NT2/D1 (cell line): ENCODE results near the gene SPIN2A.
A peak's percentile ranks its signal among the peaks of the same experiment; 100 is the strongest.
"Not testable (repeated sequence)": the region's sequence is repeated elsewhere in the genome, so short reads cannot be mapped to it uniquely, and the experiment has no call there.

Experiments
- DNase-seq: peaks from one replicate; pipeline ENCODE4 v3.0.0-alpha.2; 2011; ENCODE audit warnings: low read depth, low spot score
- H3K27me3 ChIP-seq: 2 replicates; pipeline ENCODE4 v1.6.0; 2011; ENCODE audit warnings: mild to moderate bottlenecking; ENCODE audit not compliant: insufficient read length, insufficient read depth
- H3K36me3 ChIP-seq: 2 replicates; pipeline ENCODE4 v1.6.1; 2011; ENCODE audit warnings: mild to moderate bottlenecking, low read length, mixed read lengths; ENCODE audit not compliant: insufficient read depth, insufficient read length
- H3K4me1 ChIP-seq: 2 replicates; pipeline ENCODE4 v1.5.1; 2011; ENCODE audit not compliant: insufficient read depth, insufficient read length
- H3K4me3 ChIP-seq: 2 replicates; pipeline ENCODE4 v1.5.1; 2011; ENCODE audit warnings: low read depth; ENCODE audit not compliant: insufficient read length
- H3K9ac ChIP-seq: 2 replicates; pipeline ENCODE4 v1.6.0; 2011; ENCODE audit warnings: low read depth; ENCODE audit not compliant: insufficient read length
- H3K9me3 ChIP-seq: 2 replicates; pipeline ENCODE4 v1.5.1; 2011; ENCODE audit warnings: mild to moderate bottlenecking, low read length; ENCODE audit not compliant: insufficient read depth
- SUZ12 ChIP-seq: IDR thresholded peaks from 2 replicates; pipeline ENCODE4 v1.6.1; 2011; ENCODE audit not compliant: insufficient read length, insufficient read depth; ENCODE audit errors: extremely low read depth
- YY1 ChIP-seq: IDR thresholded peaks from 2 replicates; pipeline ENCODE4 v1.6.1; 2011; ENCODE audit not compliant: insufficient read length, insufficient read depth
- ZNF274 ChIP-seq: IDR thresholded peaks from 2 replicates; pipeline ENCODE4 v1.6.1; 2011; ENCODE audit warnings: mild to moderate bottlenecking, low read depth, low read length

The SPIN2A gene

DNA sequence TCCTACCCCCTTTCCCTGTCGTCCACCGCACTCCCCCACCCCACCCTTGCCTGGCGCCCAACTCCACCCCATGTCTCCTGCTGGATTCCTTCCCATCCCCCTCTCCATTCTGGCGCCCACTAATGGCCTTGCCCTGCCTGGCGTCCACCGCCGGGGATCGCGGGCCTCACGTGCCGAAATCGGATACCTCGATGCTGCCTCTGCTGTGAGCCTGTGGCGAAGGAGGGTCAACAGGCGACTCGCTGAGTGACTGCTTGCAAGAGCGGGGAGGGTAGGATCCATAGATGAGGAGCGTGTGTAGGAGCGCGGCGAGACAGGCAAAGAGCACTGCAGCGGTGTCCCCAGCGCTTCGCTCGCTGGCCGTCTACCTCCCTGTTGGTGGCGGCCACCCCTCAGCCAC, at the start of gene SPIN2A:
TSS of gene SPIN2A (minus strand) at position 325 of the 400 bp plus-strand sequence. CDS start 800 bp downstream, outside the sequence.
- not testable (repeated sequence) for H3K9me3 ChIP-seq, H3K4me3 ChIP-seq, H3K4me1 ChIP-seq, H3K27me3 ChIP-seq, H3K9ac ChIP-seq, DNase-seq, H3K36me3 ChIP-seq

DNA sequence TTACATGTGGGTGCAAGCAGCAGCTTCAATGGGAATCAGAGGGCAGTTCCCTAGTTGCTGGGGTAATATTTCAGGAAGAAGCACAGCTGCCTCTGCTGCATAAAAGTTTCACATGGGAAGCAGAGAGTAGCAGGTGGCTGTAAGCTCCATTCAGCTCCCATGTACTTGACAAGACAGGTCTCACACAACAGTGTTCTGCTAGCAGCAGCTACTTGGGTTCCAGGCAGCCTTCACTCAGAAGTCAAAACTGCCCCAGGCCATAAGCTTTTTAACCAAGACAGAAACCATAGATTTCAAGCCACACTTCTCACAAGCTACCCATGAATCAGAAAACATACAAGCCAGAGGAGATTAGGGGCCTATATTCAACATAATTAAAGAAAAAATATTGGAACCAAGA, 41.4 kb upstream of the SPIN2A start:
- Histone ChIP-seq H3K36me3 (no peaks in the 10 kb centered on the region), H3K27me3 (no peaks in the 10 kb centered on the region), H3K4me1 (peaks cover 6% of the 10 kb centered on the region), H3K9me3 (0 out of 2 replicates have a peak, but pooled peaks cover 4% of the 10 kb centered on the region), H3K4me3 (no peak overlapping the region), H3K9ac (no peak overlapping the region)
- TF ChIP-seq SUZ12 (no peak), YY1 (no peak), ZNF274 (no peak)
- no peak for DNase-seq

DNA sequence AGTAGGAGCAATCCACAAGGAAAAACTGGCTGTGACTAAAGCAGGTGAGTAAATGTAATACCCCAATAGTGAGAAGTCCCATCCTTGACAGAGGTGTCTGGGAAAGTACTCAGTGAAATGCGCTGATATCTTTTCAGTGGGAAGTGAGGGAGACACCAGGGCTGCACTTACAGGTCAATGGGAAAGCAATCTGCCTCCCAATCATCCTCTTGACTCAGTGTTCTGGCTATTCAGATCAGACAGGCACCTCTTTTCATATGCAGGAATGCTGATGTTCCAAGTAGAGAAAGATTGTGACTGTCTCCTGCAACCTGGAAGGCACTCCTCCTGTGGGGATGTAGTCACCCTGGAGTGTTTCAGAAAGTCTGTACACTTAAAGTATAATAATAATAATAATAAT, 39.9 kb upstream of the SPIN2A start:
- peak; percentile 78 for DNase-seq
- Histone ChIP-seq H3K36me3 (no peaks in the 10 kb centered on the region), H3K4me3 (no peak overlapping the region), H3K9ac (no peak overlapping the region), H3K27me3 (no peaks in the 10 kb centered on the region), H3K4me1 (peaks cover 6% of the 10 kb centered on the region), H3K9me3 (0 out of 2 replicates have a peak, but pooled peaks cover 4% of the 10 kb centered on the region)
- TF ChIP-seq YY1 (no peak), SUZ12 (no peak), ZNF274 (no peak)

DNA sequence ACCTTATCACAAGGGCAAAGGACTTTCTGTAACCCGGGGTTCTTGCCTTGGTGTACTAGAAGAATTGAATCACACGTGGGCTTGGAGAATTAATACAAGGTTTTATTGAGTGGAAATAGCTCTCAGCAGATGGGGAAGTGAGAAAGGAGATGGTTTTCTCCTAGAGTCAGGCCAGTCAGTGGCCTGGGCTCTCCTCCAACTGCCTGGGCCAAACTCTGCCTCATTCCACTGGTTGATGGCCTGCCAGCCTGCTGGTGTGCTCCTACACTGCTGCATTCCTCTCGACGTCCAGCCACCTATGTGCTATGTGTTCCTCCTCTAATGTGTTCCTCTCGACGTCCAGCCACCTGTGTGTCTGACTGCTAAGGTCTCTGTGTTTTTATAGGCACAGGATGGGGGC, 35.3 kb upstream of the SPIN2A start:
- Histone ChIP-seq H3K9ac (no peak overlapping the region), H3K4me1 (no peaks in the 10 kb centered on the region), H3K9me3 (no peaks in the 10 kb centered on the region), H3K36me3 (no peaks in the 10 kb centered on the region), H3K27me3 (no peaks in the 10 kb centered on the region), H3K4me3 (no peak overlapping the region)
- DNase-seq, result no peak
- TF ChIP-seq ZNF274 (no peak), SUZ12 (no peak), YY1 (no peak)

DNA sequence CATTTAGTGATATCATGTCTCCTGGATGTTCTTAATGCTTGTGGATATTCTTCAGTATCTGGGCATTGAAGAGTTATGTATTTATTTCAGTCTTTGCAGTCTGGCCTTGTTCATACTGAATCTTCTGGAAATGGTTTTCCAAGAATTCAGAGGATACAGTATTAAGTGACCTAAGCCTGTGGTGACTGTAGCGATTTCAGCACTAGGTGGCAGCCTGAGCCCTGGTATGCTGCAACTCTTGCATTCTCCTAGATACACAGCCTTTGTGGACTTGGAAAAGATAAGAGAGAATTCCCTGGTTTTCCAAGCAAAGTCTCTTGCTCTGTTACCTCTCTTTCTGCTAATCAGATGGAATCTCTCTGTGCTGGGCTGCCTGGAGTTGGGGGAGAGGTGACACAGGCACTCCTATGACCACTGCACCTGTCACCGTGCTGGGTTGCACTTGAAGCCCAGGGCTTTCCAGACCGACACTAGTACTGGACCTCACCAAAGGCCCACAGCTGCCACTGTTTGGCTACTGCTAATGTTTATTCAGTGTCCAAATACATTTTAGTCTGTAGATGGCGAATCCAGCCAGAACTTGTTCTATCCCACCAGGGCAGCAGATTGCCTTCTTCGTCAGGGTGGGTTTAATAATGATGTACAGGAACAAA, 19.3 kb upstream of the SPIN2A start:
- TF ChIP-seq YY1, result no peak
- TF ChIP-seq SUZ12, result no peak
- no peak for TF ChIP-seq ZNF274
- Histone ChIP-seq H3K9me3 (peaks cover 15% of the 10 kb centered on the region; the same call in 1 of the 2 replicates), H3K4me3 (no peak overlapping the region), H3K9ac (no peak overlapping the region), H3K36me3 (no peaks in the 10 kb centered on the region), H3K27me3 (no peaks in the 10 kb centered on the region), H3K4me1 (no peaks in the 10 kb centered on the region)
- peak; percentile 44 for DNase-seq

DNA sequence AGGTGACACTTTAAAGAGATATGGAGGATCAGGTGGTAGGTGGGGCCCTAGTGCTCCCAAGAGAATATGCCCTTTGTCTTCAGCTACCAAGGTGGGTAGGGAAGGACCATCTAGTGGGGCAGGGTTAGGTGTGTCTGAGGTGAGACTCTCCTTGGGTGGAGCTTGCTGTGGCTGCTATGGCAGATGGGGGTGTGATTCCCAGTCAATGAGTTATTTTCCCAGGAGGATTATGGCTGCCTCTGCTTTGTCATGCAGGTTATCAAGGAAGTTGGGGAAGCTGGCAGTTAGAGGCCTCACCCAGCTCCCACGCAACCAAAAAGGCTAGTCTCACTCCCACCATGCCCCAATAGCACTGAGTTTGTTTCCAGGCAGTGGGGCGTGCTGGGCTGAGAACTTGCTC, 18.0 kb upstream of the SPIN2A start:
- peak; percentile 40 for DNase-seq
- Histone ChIP-seq H3K27me3 (no peaks in the 10 kb centered on the region), H3K36me3 (no peaks in the 10 kb centered on the region), H3K9ac (no peak overlapping the region), H3K4me1 (no peaks in the 10 kb centered on the region), H3K4me3 (no peak overlapping the region), H3K9me3 (peaks cover 15% of the 10 kb centered on the region; the same call in 1 of the 2 replicates)
- TF ChIP-seq SUZ12 (no peak), ZNF274 (no peak), YY1 (no peak)

DNA sequence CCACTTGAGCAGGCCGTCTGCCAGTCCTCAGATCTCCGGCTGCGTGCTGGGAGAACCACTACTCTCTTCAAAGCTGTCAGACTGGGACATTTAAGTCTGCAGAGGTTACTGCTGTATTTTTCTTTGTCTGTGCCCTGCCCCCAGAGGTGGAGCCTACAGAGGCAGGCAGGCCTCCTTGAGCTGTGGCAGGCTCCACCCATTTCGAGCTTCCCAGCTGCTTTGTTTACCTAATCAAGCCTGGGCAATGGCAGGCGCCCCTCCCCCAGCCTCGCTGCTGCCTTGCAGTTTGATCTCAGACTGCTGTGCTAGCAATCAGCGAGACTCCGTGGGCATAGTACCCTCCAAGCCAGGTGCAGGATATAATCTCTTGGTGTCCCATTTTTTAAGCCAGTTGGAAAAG, 15.0 kb upstream of the SPIN2A start:
- not testable (repeated sequence) for H3K27me3 ChIP-seq, H3K36me3 ChIP-seq, H3K4me1 ChIP-seq, H3K4me3 ChIP-seq, H3K9ac ChIP-seq
- peaks cover 15% of the 10 kb centered on the region; the same call in 1 of the 2 replicates for H3K9me3 ChIP-seq
- DNase-seq, result peak; percentile 15

DNA sequence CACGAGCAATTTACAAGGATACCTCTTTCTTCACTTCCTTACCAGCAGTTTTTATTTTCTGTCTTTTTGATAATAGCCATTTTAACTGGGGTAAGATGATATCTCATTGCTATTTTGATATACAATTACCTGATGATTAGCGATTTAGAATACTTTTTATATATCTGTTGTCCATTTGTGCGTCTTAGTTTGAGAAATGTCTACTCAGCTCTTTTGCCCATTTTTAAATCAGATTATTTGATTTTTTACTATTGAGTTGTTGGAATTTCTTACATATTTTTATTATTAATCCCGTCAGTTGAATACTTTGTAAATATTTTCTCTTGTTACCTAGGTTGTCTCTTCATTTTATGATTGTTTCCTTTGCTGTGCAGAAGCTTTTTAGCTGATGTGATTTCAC, 1.5 kb upstream of the SPIN2A start:
- Histone ChIP-seq H3K9me3 (no peaks in the 10 kb centered on the region), H3K9ac (no peak overlapping the region), H3K27me3 (no peaks in the 10 kb centered on the region), H3K4me1 (no peaks in the 10 kb centered on the region), H3K36me3 (no peaks in the 10 kb centered on the region), H3K4me3 (no peak overlapping the region)
- TF ChIP-seq SUZ12, result no peak
- DNase-seq, result no peak
